Hepatocyte (in vitro differentiated cells): Measurements from ENCODE around the gene MSRB1. TPM values are rescaled to one million over a fixed set of nuclear protein-coding genes. Genes with fewer than 3 reads are reported as not detected.

Experiments used
- DNase-seq: peaks from one replicate; pipeline ENCODE4 v3.0.0-alpha.2; 2016; ENCODE audit warnings: low spot score
- H2AFZ ChIP-seq: fragments of 200-600 bp; sonication (generic); 2 replicates; pipeline ENCODE4 v1.6.0; 2016; ENCODE audit warnings: antibody characterized with exemption, mild to moderate bottlenecking
- H3K27ac ChIP-seq: fragments of 200-600 bp; sonication (generic); 2 replicates; pipeline ENCODE4 v1.5.1; 2016; ENCODE audit warnings: mild to moderate bottlenecking
- H3K27me3 ChIP-seq: fragments of 200-600 bp; sonication (generic); 2 replicates; pipeline ENCODE4 v1.6.1; 2016
- H3K36me3 ChIP-seq: fragments of 200-600 bp; sonication (generic); replicated peaks from 2 replicates; pipeline ENCODE4 v1.5.1; 2016; ENCODE audit warnings: low read depth; ENCODE audit not compliant: insufficient read depth
- H3K4me1 ChIP-seq: fragments of 200-600 bp; sonication (generic); 2 replicates; pipeline ENCODE4 v1.5.1; 2016; ENCODE audit warnings: mild to moderate bottlenecking, moderate library complexity; ENCODE audit not compliant: insufficient read depth
- H3K4me2 ChIP-seq: fragments of 200-600 bp; sonication (generic); 2 replicates; pipeline ENCODE4 v1.6.0; 2016
- H3K4me3 ChIP-seq: fragments of 200-600 bp; sonication (generic); 2 replicates; pipeline ENCODE4 v1.5.1; 2016; ENCODE audit warnings: mild to moderate bottlenecking
- H3K79me2 ChIP-seq: fragments of 200-600 bp; sonication (generic); 2 replicates; pipeline ENCODE4 v1.6.0; 2017; ENCODE audit warnings: mild to moderate bottlenecking
- H3K9me2 ChIP-seq: fragments of 200-600 bp; sonication (generic); replicated peaks from 2 replicates; pipeline ENCODE4 v1.6.0; 2017; ENCODE audit warnings: mild to moderate bottlenecking; ENCODE audit not compliant: insufficient read depth
- H3K9me3 ChIP-seq: fragments of 200-600 bp; sonication (generic); 2 replicates; pipeline ENCODE4 v1.5.1; 2016; ENCODE audit warnings: low read depth, mild to moderate bottlenecking
- H4K20me1 ChIP-seq: fragments of 200-600 bp; sonication (generic); 2 replicates; pipeline ENCODE4 v1.6.0; 2016; ENCODE audit warnings: mild to moderate bottlenecking; ENCODE audit not compliant: insufficient read depth, poor library complexity, severe bottlenecking
- EZH2 ChIP-seq: fragments of 200-600 bp; sonication (generic); IDR thresholded peaks from 2 replicates; pipeline ENCODE4 v1.6.1; 2016; ENCODE audit warnings: antibody characterized with exemption, mild to moderate bottlenecking, borderline replicate concordance
- EZH2phosphoT487 ChIP-seq: fragments of 200-600 bp; sonication (generic); IDR thresholded peaks from one replicate; pipeline ENCODE4 v1.6.1; 2018; ENCODE audit warnings: antibody characterized with exemption, mild to moderate bottlenecking, low read depth, moderate library complexity; ENCODE audit not compliant: unreplicated experiment, severe bottlenecking
- WGBS: methylation state at CpG from one replicate; pipeline ENCODE4 v1.1.6; 2016; ENCODE audit warnings: low lambda C conversion rate; ENCODE audit errors: missing lambda C conversion rate; 5-methylcytosine and 5-hydroxymethylcytosine counted together
- polyA plus RNA-seq: library from polyadenylated mRNA; unstranded; fragments of >200 nt; fragmentation: Nextera tagmentation; extraction: Ambion mirVana; gene quantifications from 2 replicates; pipeline ENCODE4 v1.2.1, GENCODE V29; 2016
- total RNA-seq: library from RNA; depleted of rRNA; stranded (reverse); fragments of >200 nt; gene quantifications from 2 replicates; pipeline ENCODE4 v1.2.3, GENCODE V29; 2014
- TF ChIP-seq, protein P1 (sequence below): fragments of 200-600 bp; sonication (generic); IDR thresholded peaks from 2 replicates; pipeline ENCODE4 v1.5.1; 2016; ENCODE audit warnings: antibody characterized with exemption, mild to moderate bottlenecking; ENCODE audit not compliant: poor library complexity

The MSRB1 gene
- total and polyA plus RNA-seq, 2 experiments from 2014 or later = 31.3 to 62.4 TPM

DNA sequence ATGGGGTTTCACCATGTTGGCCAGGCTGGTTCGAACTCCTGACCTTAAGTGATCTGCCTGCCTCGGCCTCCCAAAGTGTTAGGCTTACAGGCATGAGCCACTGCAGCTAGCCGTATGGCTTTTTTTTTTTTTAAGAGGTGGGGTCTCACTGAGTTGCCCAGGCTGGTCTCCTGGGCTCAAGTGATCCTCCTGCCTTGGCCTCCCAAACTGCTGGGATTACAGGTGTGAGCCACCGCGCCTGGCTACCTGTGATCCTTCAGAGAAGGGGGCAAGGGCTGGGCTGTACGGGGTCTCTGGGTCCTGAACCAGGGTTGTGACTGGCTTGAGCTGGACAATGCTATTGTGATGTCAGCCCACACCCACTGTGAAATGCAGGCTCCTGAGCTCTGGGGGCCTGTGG, 23.5 kb upstream of the MSRB1 start, which contains the start of gene RNF151:
TSS of gene RNF151 (plus strand) at position 397 of the 400 bp plus-strand sequence. CDS start 26 bp downstream, outside the sequence.
- Histone ChIP-seq H3K9me3 (no peaks in the 10 kb centered on the region), H3K27me3 (no peaks in the 10 kb centered on the region), H2AFZ (no peak within 1 kb of the TSS), H4K20me1 (peaks cover 24% of the 10 kb centered on the region), H3K9me2 (no peaks in the 10 kb centered on the region), H3K79me2 (peaks cover 35% of the 10 kb centered on the region), H3K4me1 (peaks cover 17% of the 10 kb centered on the region), H3K27ac (peak within 1 kb of the TSS; percentile 96), H3K4me2 (peak within 1 kb of the TSS; percentile 78), H3K36me3 (no peaks in the 10 kb centered on the region), H3K4me3 (peak within 1 kb of the TSS; percentile 51)
- 99% methylated on average over 6 of the region's 6 CpGs for WGBS
- TF ChIP-seq EZH2 (no peak), EZH2phosphoT487 (no peak)
- TF ChIP-seq, protein P1, sequence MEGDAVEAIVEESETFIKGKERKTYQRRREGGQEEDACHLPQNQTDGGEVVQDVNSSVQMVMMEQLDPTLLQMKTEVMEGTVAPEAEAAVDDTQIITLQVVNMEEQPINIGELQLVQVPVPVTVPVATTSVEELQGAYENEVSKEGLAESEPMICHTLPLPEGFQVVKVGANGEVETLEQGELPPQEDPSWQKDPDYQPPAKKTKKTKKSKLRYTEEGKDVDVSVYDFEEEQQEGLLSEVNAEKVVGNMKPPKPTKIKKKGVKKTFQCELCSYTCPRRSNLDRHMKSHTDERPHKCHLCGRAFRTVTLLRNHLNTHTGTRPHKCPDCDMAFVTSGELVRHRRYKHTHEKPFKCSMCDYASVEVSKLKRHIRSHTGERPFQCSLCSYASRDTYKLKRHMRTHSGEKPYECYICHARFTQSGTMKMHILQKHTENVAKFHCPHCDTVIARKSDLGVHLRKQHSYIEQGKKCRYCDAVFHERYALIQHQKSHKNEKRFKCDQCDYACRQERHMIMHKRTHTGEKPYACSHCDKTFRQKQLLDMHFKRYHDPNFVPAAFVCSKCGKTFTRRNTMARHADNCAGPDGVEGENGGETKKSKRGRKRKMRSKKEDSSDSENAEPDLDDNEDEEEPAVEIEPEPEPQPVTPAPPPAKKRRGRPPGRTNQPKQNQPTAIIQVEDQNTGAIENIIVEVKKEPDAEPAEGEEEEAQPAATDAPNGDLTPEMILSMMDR = no peak
- DNase-seq = no peak

DNA sequence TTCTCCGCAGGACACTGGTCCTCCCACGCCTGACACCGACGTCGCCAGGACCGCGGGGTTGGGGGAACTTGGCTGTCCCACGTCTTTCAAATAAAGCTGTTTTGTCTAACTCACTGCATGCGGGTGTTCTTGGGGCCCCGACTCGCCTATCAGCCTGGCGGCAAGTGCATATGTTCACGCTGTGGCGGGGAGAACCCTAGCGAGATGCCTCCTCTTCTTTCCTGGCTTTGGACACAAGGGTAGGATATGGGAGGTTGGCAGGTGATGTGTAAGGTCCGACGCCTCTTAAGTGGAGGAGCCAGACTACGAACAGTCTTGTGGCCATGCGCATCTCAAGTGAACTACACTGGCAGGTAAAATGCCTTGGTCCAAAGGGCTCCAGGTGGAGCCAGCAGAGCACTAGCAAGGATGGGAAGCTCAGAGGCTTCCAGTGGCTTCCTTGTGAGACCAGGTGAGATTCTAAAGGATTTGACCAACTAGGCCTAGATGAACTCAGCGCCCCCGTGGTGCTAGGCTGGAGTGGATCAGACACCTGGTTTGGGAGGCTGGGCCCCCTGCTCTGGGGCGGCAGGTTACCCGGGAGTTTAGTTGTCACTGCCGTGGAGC, 22.5 kb upstream of the MSRB1 start:
- H3K79me2 ChIP-seq = peaks cover 33% of the 10 kb centered on the region
- no peak for DNase-seq
- peak overlapping the region; percentile 66 for H2AFZ ChIP-seq

DNA sequence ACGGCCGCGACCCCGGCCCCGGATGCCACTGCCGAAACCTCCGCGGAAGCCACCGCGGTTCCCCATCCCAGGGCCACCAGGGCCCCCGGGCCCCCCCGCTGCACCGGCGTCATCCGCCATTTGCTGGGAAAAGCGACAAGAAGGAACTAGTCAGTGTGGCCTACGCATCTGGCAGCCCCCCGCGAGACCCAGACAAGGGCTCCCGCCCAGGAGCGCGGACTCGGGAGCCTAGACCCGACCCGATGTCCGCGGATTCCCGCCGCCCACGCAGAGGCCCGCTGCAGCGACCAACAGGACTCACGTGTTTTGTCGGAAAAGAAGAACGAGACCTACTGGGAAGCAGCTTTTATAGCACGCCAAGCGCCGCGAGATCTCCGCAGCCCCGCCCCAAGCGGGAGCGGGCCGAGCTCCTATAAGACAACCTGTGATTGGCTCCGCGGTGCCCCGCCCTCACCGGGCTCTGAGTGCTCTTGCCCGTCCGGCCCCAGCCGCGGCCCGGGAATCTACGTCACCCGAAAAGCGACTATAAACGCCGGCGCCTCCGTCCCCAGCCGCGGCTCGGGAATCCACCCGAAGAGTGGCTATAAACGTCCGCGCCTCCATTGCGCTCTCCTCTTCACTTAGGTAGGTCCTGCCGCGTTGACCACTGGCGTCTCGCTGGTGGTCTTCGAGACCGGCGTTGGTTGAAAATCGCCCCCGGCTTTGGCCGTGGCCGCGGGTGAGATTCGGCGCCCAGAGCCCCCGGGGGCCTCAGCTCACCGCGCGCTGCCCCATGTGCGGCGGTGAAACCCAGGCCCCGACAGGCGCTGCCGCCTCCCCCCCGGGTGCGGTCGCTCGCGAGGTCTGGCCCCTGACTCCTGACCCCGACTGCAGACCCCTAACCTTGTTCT, 21.8 kb upstream of the MSRB1 start, which contains the start of gene RPS2:
TSS of gene RPS2 (minus strand) at position 321 of the 890 bp plus-strand sequence. CDS start at position 120, 201 bp downstream.
- peak within 1 kb of the TSS; percentile 92 for H3K4me2 ChIP-seq
- TF ChIP-seq, protein P1 = no peak
- TF ChIP-seq EZH2 = no peak
- TF ChIP-seq EZH2phosphoT487 = no peak
- H3K4me1 ChIP-seq = peaks cover 16% of the 10 kb centered on the region
- H3K9me2 ChIP-seq = no peaks in the 10 kb centered on the region
- no peaks in the 10 kb centered on the region for H3K36me3 ChIP-seq
- H2AFZ ChIP-seq = peak within 1 kb of the TSS; percentile 66
- peak; percentile 100 for DNase-seq
- peak within 1 kb of the TSS; percentile 96 for H3K27ac ChIP-seq
- H3K4me3 ChIP-seq = peak within 1 kb of the TSS; percentile 57
- 1% methylated on average over 83 of the region's 97 CpGs for WGBS
- H4K20me1 ChIP-seq = peaks cover 26% of the 10 kb centered on the region
- no peaks in the 10 kb centered on the region for H3K27me3 ChIP-seq
- H3K79me2 ChIP-seq = peaks cover 41% of the 10 kb centered on the region
- H3K9me3 ChIP-seq = no peaks in the 10 kb centered on the region

More for the DNA sequence above, 22.5 kb upstream of the MSRB1 start:
- Histone ChIP-seq H3K27ac (peak overlapping the region; percentile 96), H3K27me3 (no peaks in the 10 kb centered on the region), H3K4me2 (peak overlapping the region; percentile 78), H3K4me1 (peaks cover 10% of the 10 kb centered on the region), H3K9me2 (no peaks in the 10 kb centered on the region), H3K9me3 (no peaks in the 10 kb centered on the region), H4K20me1 (peaks cover 26% of the 10 kb centered on the region), H3K4me3 (peak overlapping the region; percentile 51), H3K36me3 (no peaks in the 10 kb centered on the region)
- 28% methylated on average over 22 of the region's 24 CpGs for WGBS
- TF ChIP-seq, protein P1 = no peak
- TF ChIP-seq EZH2 (no peak), EZH2phosphoT487 (no peak)
